Neural crest cell (in vitro differentiated cells): Measurements from ENCODE around the gene H2AZ1. TPM values are rescaled to one million over a fixed set of nuclear protein-coding genes. Genes with fewer than 3 reads are reported as not detected.

Experiments
- DNase-seq: peaks from one replicate; pipeline ENCODE4 v3.0.0; 2021; ENCODE audit warnings: low read depth, mixed read lengths, low spot score
- H3K27ac Mint-ChIP-seq: one replicate; pipeline ENCODE4 v1.8.0; 2021; ENCODE audit warnings: mild to moderate bottlenecking, mixed read lengths; ENCODE audit not compliant: unreplicated experiment
- H3K27me3 Mint-ChIP-seq: 2 replicates; pipeline ENCODE4 v1.8.0; 2021; ENCODE audit warnings: low read depth, mild to moderate bottlenecking, mixed read lengths
- H3K36me3 Mint-ChIP-seq: 2 replicates; pipeline ENCODE4 v1.8.0; 2021; ENCODE audit warnings: low read depth, mild to moderate bottlenecking, mixed read lengths
- H3K4me1 Mint-ChIP-seq: 2 replicates; pipeline ENCODE4 v1.8.0; 2021; ENCODE audit warnings: mixed read lengths
- H3K4me3 Mint-ChIP-seq: one replicate; pipeline ENCODE4 v1.8.0; 2021; ENCODE audit warnings: mild to moderate bottlenecking, mixed read lengths
- H3K9me3 Mint-ChIP-seq: 2 replicates; pipeline ENCODE4 v1.8.0; 2021; ENCODE audit warnings: mixed read lengths
- total RNA-seq: library from RNA; stranded (reverse); gene quantifications from 2 replicates; pipeline ENCODE4 v1.2.1, GENCODE V29; 2021
- TF ChIP-seq, protein P1 (sequence below): fragments of 200-600 bp; sonication (generic); conservative IDR thresholded peaks from 2 replicates; pipeline ENCODE4 v1.5.0; 2021; ENCODE audit warnings: antibody characterized with exemption, mild to moderate bottlenecking

H2AZ1 gene
- total RNA-seq, 1 donor from 2014 or later, result 801 TPM

DNA sequence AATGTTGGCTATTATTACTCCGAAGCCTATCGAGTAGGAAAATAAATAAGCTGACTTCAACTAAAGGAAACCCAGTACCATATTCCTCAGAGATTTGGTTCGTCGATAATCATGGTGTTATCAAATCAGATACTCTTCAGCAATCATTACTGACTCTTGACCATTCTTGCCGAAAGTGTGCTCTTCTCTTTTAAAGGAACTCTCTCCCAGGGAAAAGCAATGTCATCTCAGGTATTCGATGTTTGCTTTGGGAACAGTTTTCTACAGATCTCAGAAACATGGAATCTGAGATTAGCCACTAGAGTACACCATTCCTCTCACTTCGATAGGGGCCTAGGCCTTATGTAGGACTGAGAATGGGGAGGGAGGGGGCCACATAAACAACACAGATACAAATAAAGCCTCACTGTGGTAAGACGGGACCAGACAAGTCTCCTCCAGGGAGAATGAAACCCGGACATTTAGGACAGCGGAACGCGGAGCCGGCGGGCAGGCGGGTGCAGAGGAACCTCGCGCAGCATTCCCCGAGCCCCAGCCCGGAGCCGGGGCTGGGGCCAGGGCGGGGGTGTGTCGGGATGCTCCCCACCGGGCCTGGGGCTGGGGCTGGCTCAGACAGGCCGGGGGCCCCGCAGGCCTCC, 4.2 kb downstream of the H2AZ1 start:
- H3K9me3 Mint-ChIP-seq, result no peaks in the 10 kb centered on the region
- H3K36me3 Mint-ChIP-seq, result peaks cover 28% of the 10 kb centered on the region
- peaks cover 47% of the 10 kb centered on the region for H3K4me1 Mint-ChIP-seq
- peak overlapping the region; percentile 99 for H3K4me3 Mint-ChIP-seq
- H3K27me3 Mint-ChIP-seq, result peaks cover 6% of the 10 kb centered on the region
- peak overlapping the region; percentile 98 for H3K27ac Mint-ChIP-seq
- TF ChIP-seq, protein P1, sequence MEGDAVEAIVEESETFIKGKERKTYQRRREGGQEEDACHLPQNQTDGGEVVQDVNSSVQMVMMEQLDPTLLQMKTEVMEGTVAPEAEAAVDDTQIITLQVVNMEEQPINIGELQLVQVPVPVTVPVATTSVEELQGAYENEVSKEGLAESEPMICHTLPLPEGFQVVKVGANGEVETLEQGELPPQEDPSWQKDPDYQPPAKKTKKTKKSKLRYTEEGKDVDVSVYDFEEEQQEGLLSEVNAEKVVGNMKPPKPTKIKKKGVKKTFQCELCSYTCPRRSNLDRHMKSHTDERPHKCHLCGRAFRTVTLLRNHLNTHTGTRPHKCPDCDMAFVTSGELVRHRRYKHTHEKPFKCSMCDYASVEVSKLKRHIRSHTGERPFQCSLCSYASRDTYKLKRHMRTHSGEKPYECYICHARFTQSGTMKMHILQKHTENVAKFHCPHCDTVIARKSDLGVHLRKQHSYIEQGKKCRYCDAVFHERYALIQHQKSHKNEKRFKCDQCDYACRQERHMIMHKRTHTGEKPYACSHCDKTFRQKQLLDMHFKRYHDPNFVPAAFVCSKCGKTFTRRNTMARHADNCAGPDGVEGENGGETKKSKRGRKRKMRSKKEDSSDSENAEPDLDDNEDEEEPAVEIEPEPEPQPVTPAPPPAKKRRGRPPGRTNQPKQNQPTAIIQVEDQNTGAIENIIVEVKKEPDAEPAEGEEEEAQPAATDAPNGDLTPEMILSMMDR, result no peak
- DNase-seq, result no peak

DNA sequence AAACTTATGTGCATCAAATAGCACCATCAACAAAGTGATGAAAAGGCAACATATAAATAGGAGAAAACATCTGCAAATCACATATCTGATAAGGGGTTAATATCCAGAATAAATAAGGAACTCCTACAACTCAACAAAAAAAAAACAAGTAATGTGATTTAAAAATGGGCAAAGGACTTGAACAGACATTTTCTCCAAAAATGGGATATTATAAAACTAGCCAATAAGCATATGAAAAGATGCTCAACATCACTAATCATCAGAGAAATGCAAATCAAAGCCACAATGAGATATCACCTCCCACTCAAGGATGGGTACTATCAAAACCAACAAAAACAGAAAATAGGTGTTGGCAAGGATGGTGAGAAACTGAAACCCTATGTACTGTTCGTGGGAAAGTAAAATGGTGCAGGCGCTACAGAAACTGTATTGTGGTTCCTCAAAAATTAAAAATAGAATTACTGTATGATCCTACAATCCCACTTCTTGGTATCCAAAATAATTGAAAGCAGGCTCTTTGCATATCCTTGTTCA, 6.1 kb downstream of the H2AZ1 start:
- TF ChIP-seq, protein P1, result no peak
- Mint-ChIP-seq H3K4me3 (peak overlapping the region; percentile 44), H3K36me3 (peaks cover 33% of the 10 kb centered on the region), H3K27ac (no peak overlapping the region), H3K9me3 (no peaks in the 10 kb centered on the region), H3K27me3 (peaks cover 6% of the 10 kb centered on the region), H3K4me1 (peaks cover 47% of the 10 kb centered on the region)
- DNase-seq, result no peak

DNA sequence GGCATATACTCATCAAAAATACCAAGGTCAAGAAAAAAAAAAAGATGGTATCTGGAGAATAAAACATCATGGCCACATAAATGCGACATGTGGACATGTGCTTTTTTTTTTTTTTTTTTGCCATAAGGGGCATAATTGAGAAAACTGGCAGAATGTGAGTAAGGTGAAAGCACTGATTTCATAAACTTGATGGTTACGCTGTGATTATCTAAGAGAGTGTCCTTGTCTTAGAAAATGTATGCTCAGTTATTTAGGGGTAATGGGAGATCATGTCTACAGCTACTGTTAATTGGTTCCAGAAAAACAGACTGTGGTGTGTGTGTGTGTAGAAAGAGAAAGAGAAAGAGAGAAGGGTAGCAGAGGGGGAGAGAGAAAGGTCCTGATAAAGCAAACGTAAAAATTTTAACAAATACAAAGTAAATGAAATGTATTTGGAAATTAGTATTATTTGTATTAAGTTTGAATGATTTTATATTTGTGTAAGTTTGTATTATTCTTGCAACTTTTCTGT, 11.8 kb downstream of the H2AZ1 start:
- Mint-ChIP-seq H3K4me3 (no peak overlapping the region), H3K27ac (no peak overlapping the region)

DNA sequence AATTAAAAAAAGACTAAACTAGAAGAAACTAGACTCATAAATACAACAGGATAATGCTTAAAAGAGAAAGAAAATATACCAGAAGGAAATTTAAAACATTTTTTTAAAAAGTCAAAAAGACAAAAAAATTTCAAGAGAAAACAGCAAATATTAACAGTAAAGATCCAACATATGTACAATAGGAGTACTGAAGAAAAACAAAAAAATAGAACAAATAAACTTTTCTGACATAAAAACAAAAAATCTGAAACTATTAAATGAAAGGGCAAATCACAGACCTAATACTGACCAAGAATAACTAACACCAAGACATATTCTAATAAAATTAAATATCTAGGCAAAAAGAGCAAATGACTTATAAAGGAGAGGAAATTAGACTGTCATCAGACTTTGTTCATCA, 15.2 kb downstream of the H2AZ1 start:
- no peaks in the 10 kb centered on the region for H3K27me3 Mint-ChIP-seq

More for the DNA sequence above, 11.8 kb downstream of the H2AZ1 start:
- Mint-ChIP-seq H3K36me3 (peaks cover 34% of the 10 kb centered on the region), H3K9me3 (peaks cover 9% of the 10 kb centered on the region), H3K27me3 (no peaks in the 10 kb centered on the region), H3K4me1 (peaks cover 9% of the 10 kb centered on the region)
- TF ChIP-seq, protein P1, result no peak
- no peak for DNase-seq

DNA sequence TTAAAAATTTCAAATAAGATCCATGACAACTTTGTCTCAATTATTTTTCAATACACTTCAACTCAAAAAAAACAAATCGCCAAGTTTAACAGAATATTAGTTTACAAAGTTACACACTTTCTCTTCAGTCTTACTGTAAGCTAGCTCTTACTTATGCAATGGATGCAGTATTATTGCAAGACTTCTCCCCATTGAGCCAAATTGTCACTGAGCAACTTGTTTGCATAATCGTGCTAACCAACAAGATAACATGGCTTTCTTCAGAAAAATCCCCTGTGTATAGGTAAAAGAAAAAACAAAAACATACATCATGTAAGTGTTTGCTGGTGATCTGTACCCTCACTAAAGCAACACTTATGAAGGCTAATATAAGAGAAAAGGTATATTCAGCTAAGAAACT, 22.5 kb downstream of the H2AZ1 start:
- H3K27ac Mint-ChIP-seq, result no peak overlapping the region
- H3K36me3 Mint-ChIP-seq, result peaks cover 16% of the 10 kb centered on the region
- TF ChIP-seq, protein P1, result no peak
- H3K4me1 Mint-ChIP-seq, result no peaks in the 10 kb centered on the region
- H3K9me3 Mint-ChIP-seq, result peaks cover 2% of the 10 kb centered on the region
- H3K27me3 Mint-ChIP-seq, result no peaks in the 10 kb centered on the region
- H3K4me3 Mint-ChIP-seq, result no peak overlapping the region
- no peak for DNase-seq

More for the DNA sequence above, 15.2 kb downstream of the H2AZ1 start:
- Mint-ChIP-seq H3K4me1 (peaks cover 3% of the 10 kb centered on the region), H3K27ac (no peak overlapping the region), H3K4me3 (no peak overlapping the region), H3K9me3 (peaks cover 15% of the 10 kb centered on the region), H3K36me3 (peaks cover 44% of the 10 kb centered on the region)
- DNase-seq, result no peak
- TF ChIP-seq, protein P1, result no peak
